GM18502 (cell line): ENCODE results near the gene SP100.

Experiments used
- ATAC-seq: cut with Tn5 transposase; IDR thresholded peaks from one replicate; pipeline ENCODE4 v1.9.1; 2021; ENCODE audit warnings: mild to moderate bottlenecking; ENCODE audit not compliant: unreplicated experiment, poor library complexity

The SP100 gene

DNA sequence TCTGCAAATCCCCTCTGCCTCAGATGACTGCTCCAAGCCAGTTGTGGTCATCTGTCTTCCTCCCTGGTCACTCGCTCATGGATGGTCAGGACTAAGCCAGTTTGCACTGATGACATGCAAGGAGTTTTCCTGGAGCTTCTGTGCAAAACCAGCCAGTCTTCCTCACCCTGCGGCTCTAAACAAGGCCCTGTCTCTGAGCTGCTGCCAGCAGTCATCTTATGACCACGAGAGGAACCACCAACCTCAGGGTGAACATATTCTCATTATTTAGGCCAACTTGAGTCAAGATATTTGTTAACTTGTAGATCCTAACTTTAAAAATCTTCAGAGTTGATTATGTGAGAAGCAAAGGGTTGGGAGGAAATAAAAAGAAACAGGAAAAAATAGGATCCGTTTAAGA lies 176.8 kb downstream of the SP100 start:
- no peak for ATAC-seq
